SU-DHL-6 (cell line): ENCODE measurements around the gene PPM1H.
"Not testable (repeated sequence)": the region's sequence is repeated elsewhere in the genome, so short reads cannot be mapped to it uniquely, and the experiment has no call there.

ENCODE experiments used
- H2AFZ ChIP-seq: fragments of 200-600 bp; sonication (generic); 2 replicates; pipeline ENCODE4 v1.6.1; 2014; ENCODE audit warnings: low read depth, mild to moderate bottlenecking, moderate library complexity, mixed read lengths, antibody characterized with exemption, low read length; ENCODE audit not compliant: severe bottlenecking
- H3F3A ChIP-seq: fragments of 200-600 bp; shearing (Covaris generic); 2 replicates; pipeline ENCODE4 v1.6.0; 2016; ENCODE audit warnings: antibody characterized with exemption, mild to moderate bottlenecking; ENCODE audit not compliant: insufficient read depth
- H3K27ac ChIP-seq: fragments of 200-600 bp; sonication (generic); 2 replicates; pipeline ENCODE4 v1.5.1; 2016; ENCODE audit warnings: low read depth, mild to moderate bottlenecking, low read length, moderate library complexity, mixed read lengths
- H3K27me3 ChIP-seq: fragments of 200-600 bp; sonication (generic), shearing (Covaris generic); 2 replicates; pipeline ENCODE4 v1.6.0; 2014; ENCODE audit warnings: mild to moderate bottlenecking, low read length
- H3K36me3 ChIP-seq: fragments of 200-600 bp; sonication (generic); 2 replicates; pipeline ENCODE4 v1.6.1; 2014; ENCODE audit warnings: mild to moderate bottlenecking, low read length, mixed read lengths
- H3K4me2 ChIP-seq: fragments of 300-600, 200-600 bp; shearing (Covaris generic), sonication (generic); 2 replicates; pipeline ENCODE4 v1.6.0; 2014; ENCODE audit warnings: low read length, low read depth, mild to moderate bottlenecking; ENCODE audit not compliant: poor library complexity, severe bottlenecking
- H3K4me3 ChIP-seq: fragments of 200-600 bp; sonication (generic); 2 replicates; pipeline ENCODE4 v1.5.1; 2014; ENCODE audit warnings: antibody characterized with exemption, low read length, mild to moderate bottlenecking, mixed read lengths; ENCODE audit not compliant: insufficient read depth, poor library complexity, severe bottlenecking
- H3K79me2 ChIP-seq: fragments of 200-600 bp; sonication (generic); 2 replicates; pipeline ENCODE4 v1.6.1; 2014; ENCODE audit warnings: mild to moderate bottlenecking, low read length, moderate library complexity; ENCODE audit not compliant: insufficient read depth
- H3K9ac ChIP-seq: fragments of 200-600 bp; sonication (generic); 2 replicates; pipeline ENCODE4 v1.7.0; 2014; ENCODE audit warnings: mild to moderate bottlenecking, low read length
- H3K9me2 ChIP-seq: fragments of 200-600 bp; sonication (generic); replicated peaks from 2 replicates; pipeline ENCODE4 v1.6.1; 2014; ENCODE audit warnings: low read length; ENCODE audit not compliant: insufficient read depth
- H3K9me3 ChIP-seq: fragments of 200-600 bp; sonication (generic); 2 replicates; pipeline ENCODE4 v1.6.1; 2014; ENCODE audit warnings: low read length, mixed read lengths; ENCODE audit not compliant: insufficient read depth
- H4K20me1 ChIP-seq: fragments of 200-600 bp; sonication (generic); 2 replicates; pipeline ENCODE4 v1.6.1; 2014; ENCODE audit warnings: low read depth, mild to moderate bottlenecking, antibody characterized with exemption, low read length, moderate library complexity, mixed read lengths
- CTCF ChIP-seq: fragments of 200-600 bp; sonication (generic); IDR thresholded peaks from one replicate; pipeline ENCODE4 v1.5.1; 2017; ENCODE audit warnings: antibody characterized with exemption, mild to moderate bottlenecking, low read length, moderate library complexity; ENCODE audit not compliant: insufficient read depth, poor library complexity, severe bottlenecking
- EZH2phosphoT487 ChIP-seq: fragments of 200-600 bp; sonication (generic), shearing (Covaris generic); conservative IDR thresholded peaks from 2 replicates; pipeline ENCODE4 v1.6.1; 2018; ENCODE audit warnings: mild to moderate bottlenecking, antibody characterized with exemption, low read length, moderate library complexity, mixed read lengths

PPM1H gene

GRCh38 chr12:62966990-62967506 lies 32.1 kb upstream of the PPM1H start:
- Histone ChIP-seq H3K79me2 (no peaks in the 10 kb centered on the region), H3K9me3 (no peaks in the 10 kb centered on the region), H3K27me3 (no peaks in the 10 kb centered on the region), H2AFZ (no peak overlapping the region), H3K9me2 (no peaks in the 10 kb centered on the region), H3F3A (no peaks in the 10 kb centered on the region), H3K9ac (no peak overlapping the region), H4K20me1 (no peaks in the 10 kb centered on the region), H3K36me3 (no peaks in the 10 kb centered on the region), H3K4me2 (no peak overlapping the region), H3K27ac (no peak overlapping the region), H3K4me3 (no peak overlapping the region)
- TF ChIP-seq EZH2phosphoT487 (no peak), CTCF (no peak)

GRCh38 chr12:62966446-62966989 lies 31.6 kb upstream of the PPM1H start:
- H3K9me3 ChIP-seq, H3K27ac ChIP-seq, H3K4me3 ChIP-seq, H3K9me2 ChIP-seq, H3K4me2 ChIP-seq, H3K36me3 ChIP-seq, H4K20me1 ChIP-seq, H3F3A ChIP-seq, H3K9ac ChIP-seq, H3K27me3 ChIP-seq, H3K79me2 ChIP-seq, H2AFZ ChIP-seq: not testable (repeated sequence)

- not testable (repeated sequence) for H4K20me1 ChIP-seq, H3K4me3 ChIP-seq, H2AFZ ChIP-seq, H3K79me2 ChIP-seq, H3K36me3 ChIP-seq, H3K4me2 ChIP-seq, H3K9ac ChIP-seq, H3K27me3 ChIP-seq, H3F3A ChIP-seq, H3K9me2 ChIP-seq, H3K27ac ChIP-seq, H3K9me3 ChIP-seq
Measured at GRCh38 chr12:62965700-62966099, 30.8 kb upstream of the PPM1H start.

GRCh38 chr12:62965242-62965641 lies 30.3 kb upstream of the PPM1H start:
- not testable (repeated sequence) for H2AFZ ChIP-seq, H3K27ac ChIP-seq, H3K4me3 ChIP-seq, H3K79me2 ChIP-seq, H3K27me3 ChIP-seq, H3K9me3 ChIP-seq, H3K4me2 ChIP-seq, H3F3A ChIP-seq, H3K9ac ChIP-seq, H4K20me1 ChIP-seq, H3K9me2 ChIP-seq, H3K36me3 ChIP-seq

- H3K9me3 ChIP-seq: no peaks in the 10 kb centered on the region
- no peaks in the 10 kb centered on the region for H3K36me3 ChIP-seq
- H3K27me3 ChIP-seq: no peaks in the 10 kb centered on the region
- H3K27ac ChIP-seq: no peak overlapping the region
- H3K4me3 ChIP-seq: no peak overlapping the region
- TF ChIP-seq EZH2phosphoT487 (no peak), CTCF (no peak)
- no peak overlapping the region for H2AFZ ChIP-seq
- H4K20me1 ChIP-seq: no peaks in the 10 kb centered on the region
- H3K79me2 ChIP-seq: no peaks in the 10 kb centered on the region
- no peak overlapping the region for H3K9ac ChIP-seq
- no peaks in the 10 kb centered on the region for H3K9me2 ChIP-seq
- H3F3A ChIP-seq: no peaks in the 10 kb centered on the region
- H3K4me2 ChIP-seq: no peak overlapping the region
Measured at GRCh38 chr12:62963486-62964041, 28.6 kb upstream of the PPM1H start.
